Stimulated activated CD4-positive, alpha-beta T cell treated with anti-CD3 and anti-CD28 coated beads, Interleukin-4, amount 100 ng/mL, for 4 hours (primary cell): ENCODE measurements around the gene YTHDF2.
"Not testable (repeated sequence)": the region's sequence is repeated elsewhere in the genome, so short reads cannot be mapped to it uniquely, and the experiment has no call there.

Experiments
- DNase-seq, 2 experiments: peaks; one replicate each; pipeline ENCODE4 v3.0.0-alpha.2; 2020

Gene YTHDF2

DNA sequence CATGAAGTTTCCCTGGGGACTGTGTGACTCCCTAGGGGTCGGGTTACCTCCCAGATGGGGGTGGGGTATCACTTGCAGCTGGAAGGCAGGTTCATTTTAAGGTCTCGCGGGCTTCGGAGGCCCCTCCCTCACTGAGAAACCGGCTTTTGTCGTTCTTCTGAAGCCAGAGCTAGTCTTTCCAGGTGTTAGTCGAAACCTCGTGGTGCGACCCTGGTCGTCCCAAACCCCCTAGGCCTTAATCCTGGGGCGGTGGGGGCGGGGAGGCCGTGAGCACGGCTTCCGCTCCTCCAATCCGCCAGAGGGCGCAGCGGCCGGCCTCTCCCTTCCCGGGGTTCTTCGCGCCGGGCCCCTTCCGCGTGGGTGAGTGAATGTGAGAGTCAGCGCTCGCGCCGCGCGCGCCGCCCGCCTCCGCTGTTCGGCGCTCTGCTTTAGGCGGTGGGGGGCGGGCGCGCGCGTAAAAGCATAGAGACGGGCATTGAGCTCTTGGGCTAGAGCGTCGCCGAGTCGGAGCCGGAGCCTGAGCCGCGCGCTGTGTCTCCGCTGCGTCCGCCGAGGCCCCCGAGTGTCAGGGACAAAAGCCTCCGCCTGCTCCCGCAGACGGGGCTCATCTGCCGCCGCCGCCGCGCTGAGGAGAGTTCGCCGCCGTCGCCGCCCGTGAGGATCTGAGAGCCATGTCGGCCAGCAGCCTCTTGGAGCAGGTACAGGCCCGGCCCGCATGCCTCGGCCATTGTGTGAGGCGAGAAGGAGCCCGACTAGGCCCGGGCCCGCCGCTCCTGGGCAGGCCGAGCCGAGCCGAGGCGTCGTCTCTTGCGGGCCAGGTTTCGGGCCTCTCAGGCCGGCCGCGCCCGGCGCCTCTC, at the start of gene YTHDF2:
TSS of gene YTHDF2 (plus strand) at position 491 of the 857 bp plus-strand sequence. CDS start at position 672, 181 bp downstream.
- peak; percentile 98 to 99 for DNase-seq

DNA sequence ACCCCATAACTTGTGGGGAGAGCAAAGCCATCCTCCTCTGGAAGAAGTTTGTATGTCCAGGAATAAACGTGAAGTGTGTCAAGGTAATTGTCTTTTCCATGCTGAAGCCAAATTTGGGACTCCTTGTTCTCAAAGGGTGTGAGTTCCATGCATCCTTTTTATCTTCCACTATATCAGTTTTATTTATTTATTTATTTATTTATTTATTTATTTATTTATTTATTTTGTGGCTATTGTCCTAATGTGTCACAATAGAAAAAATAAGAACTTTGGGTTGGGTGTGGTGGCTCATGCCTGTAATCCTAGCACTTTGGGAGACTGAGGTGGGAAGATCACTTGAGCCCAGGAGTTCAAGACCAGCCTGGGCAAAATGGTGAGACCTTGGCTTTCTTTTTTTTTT, 45.1 kb upstream of the YTHDF2 start:
- DNase-seq, result not testable (repeated sequence)

DNA sequence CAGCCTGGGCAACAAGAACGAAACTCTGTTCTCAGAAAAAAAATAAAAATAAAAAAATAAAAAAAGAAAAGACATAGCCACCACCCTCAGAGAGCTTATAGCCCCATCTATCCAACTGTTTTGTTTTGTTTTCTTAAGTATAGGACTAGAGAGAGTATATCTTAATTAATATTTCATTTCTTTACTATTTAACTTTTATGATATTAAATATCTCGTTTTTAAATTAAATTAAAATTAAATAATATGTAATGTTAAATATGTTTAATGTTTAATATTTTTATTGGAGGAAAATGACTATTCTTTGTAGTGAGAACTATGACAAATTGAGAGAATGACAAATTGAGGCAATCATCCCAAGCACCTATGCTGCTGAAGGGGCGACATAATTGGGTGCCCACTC, 33.1 kb upstream of the YTHDF2 start:
- no peak for DNase-seq

DNA sequence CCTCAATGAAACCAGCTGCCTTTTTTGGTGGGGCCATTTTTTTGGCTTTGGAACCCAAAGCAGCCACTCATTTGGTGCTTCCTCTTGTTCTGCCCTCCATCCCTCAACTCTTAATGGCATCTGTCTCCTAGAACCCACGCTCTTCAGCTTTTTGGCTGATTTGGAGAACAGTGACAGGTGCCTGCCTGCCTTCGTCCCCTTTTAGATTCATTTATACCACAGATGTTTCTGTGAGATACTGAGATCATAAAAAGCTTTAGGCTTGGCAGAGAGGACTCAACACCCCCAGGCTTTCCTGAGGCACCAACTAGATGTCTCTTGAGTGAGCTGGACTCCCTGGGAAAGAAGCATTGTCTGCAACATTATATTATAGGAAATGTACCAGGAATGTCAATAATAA, 20.4 kb upstream of the YTHDF2 start:
- no peak for DNase-seq

DNA sequence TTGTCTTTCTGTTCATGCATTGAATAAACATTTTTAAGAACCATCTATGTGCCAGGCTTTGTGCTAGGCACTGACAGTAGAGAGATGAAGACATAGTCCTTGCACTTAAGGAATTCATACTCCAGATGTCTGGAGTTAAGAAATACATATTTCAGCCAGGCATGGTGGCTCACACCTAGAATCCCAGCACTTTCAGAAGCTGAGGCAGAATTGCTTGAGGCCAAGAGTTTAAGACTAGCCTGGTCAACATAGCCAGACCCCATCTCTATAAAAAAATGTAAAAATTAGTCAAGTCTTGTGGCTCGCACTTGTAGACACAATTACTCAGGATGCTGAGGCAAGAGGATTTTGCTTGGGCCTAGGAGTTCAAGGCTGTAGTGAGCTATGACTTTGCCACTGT, 18.6 kb upstream of the YTHDF2 start:
- DNase-seq, result no peak

DNA sequence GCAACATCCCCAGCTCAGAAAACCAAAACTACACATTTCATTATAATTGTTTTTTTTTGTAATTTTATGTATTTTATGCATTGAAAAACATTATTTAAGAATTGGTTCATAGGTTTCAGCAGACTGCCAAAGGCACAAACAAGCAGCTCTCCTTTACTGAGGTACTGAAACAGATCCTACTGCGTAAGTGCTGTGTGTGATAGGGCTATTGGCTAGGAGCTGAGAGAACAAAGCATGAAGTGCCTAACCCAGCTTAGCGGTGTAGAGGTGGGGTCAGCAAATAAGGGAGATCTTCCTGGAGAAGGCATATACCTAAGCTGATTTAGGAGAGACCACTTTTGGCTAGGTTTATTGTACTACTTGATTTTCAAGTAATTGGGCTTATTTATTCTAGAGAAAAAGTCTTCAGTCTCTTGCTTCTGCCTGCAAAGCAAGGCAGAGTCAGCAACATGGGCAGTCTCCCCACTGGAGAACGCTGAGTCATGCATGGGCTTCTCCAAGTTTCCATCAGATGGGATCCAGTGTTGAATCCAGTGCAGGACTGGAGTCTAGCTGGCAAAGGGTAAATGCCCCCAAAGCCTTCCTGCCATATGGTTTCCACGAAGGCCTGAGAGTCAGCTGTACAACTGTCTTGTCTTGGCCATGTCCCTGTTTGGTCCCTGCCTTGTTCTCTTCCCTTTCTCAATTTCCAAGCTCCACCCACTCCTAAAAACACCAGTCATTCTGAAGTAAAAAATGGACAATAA, 18.0 kb upstream of the YTHDF2 start:
- no peak for DNase-seq

DNA sequence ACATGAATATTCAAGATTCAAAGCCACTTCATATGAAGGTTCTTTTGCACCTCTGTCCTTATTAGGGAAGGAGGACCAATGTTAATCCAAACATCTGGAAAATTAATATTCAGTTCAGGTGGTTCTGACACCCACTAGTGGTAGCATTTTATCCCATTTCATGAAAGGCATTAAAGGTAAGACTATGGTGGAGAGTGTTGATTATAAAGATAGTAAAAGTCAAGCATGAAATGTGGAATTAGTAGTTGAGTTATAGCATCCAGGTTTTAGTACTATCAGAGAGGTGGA, 17.5 kb upstream of the YTHDF2 start:
- no peak for DNase-seq

DNA sequence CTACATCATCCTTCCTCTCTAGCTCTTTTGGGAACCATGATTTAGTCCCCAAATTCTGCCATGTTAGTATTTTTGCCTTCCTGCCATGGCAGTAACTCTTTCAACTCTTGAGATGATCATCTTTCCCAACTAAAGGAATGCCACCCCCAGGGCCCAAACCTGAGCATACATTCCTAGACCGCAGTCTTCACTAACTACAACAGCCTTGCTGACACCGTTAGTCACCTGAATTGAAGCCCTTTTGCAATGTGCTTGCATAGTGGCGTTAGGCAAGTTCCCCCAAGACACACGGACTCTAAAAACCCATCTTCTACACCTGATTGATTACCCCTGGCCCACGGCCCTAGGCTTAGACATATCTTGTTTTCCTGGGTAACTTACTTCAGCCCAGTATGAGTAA, 16.4 kb upstream of the YTHDF2 start:
- DNase-seq, result no peak

DNA sequence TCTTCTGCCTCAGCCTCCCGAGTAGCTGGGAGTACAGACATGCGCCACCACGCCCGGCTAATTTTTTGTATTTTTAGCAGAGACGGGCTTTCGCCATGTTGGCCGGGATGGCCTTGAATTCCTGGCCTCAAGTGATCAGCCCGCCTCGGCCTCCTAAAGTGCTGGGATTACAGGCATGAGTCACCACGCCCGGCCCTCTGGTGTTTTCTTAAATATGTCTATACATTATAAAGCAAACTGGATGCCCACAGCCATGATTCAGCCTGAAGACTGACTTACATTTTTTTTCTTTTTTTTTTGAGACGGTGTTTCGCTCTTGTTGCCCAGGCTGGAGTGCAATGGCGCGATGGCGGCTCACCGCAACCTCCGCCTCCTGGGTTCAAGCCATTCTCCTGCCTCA, 14.8 kb upstream of the YTHDF2 start:
- DNase-seq, result not testable (repeated sequence)

DNA sequence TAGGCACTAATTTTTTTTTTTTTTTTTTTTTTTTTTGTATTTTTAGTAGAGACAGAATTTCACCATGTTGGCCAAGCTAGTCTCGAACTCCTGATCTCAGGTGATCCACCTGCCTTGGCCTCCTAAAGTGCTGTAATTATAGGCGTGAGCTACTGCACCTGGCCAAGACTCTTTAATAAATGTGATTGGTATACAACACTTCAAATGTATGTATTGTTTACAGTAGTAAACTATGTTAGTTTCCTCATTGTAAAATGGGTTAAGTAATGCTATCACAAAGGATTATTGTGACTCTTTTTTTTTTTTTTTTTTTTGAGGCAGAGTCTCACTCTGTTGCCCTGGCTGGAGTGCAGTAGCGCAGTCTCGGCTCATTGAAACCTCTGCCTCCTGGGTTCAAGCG, 11.4 kb upstream of the YTHDF2 start:
- DNase-seq, result not testable (repeated sequence)

DNA sequence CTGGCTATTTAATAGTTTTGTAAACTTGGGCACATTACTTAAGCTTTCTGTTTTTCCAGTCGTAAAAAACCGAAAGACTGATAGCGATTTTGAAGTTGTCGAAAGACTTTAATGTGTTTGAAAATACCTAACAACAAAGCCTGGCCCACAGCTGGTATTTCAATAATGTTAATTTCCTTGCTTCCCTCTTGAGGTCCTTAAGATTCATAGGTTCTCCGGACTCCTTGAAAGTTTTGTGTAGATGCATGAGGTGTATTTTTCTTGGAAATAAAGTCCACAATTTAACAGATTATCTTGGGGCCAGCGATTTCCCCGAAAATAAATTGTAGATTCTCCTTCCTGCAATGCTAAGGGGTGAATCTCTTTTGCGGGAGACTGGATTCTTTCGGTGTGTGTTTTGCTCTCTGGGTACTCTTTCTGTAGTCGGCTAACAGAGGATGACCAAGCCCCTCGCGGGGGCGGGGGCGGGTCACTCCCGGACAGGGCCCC, 735 bp upstream of the YTHDF2 start:
- DNase-seq, result no peak

DNA sequence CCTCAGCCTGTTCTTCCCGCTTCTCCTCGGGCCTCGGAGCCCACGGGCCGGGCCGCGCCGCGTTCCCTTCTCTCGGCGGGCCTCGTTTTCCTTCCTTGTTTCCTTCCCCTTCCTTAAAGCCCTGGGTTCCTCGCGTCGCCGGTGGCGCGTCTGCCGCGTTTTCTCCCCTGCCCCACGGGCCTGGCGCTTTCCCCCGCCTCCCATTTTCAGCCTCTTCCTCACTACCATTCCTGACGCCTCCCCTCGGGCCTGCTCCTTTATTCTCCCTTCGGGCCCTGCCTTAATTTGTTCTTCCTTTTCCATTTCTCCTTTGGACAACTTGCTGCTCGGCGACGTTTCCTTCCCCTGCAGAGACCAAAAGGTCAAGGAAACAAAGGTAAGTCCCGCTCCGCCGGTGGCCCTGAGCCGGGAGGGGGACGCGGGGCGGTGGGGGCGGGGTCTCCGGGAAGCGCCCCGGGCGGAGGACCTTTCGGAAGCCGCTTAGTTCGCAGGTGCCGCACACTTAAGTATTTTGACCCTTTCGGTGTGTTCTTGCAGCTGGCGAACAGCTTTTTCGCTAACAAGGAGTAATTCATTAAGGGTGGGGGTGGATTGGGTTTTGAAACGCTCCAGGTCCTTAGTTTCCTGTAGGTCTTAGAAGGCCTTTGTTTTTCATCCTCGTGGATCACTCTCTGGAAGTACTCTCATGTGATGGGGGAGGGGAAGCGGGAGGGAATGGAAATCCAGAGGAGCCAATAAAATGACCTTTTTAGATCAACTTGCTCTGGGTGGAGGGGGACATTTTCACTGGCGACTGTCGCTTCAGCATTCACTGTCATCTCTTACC, 780 bp downstream of the YTHDF2 start:
- DNase-seq, result peak; percentile 31 to 50

DNA sequence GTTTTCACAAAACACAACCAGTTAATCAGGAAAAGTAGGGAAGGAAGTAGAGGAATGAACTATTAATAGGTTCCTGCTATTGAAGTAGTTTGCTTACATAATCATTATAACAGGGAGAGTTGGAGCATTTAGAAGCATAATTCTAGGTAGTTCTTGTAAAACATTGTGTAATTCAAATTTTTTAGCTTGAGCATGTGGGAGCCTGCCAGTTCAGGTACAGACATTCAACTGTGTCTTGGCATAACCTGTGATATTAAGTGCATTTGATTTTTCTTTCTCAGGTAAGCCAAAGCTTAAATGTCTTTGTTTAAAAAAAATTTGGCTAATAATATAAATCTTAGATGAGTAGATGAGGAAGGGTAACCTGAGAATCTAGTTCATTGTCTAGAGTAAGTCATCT, 3.4 kb downstream of the YTHDF2 start:
- DNase-seq, result no peak

DNA sequence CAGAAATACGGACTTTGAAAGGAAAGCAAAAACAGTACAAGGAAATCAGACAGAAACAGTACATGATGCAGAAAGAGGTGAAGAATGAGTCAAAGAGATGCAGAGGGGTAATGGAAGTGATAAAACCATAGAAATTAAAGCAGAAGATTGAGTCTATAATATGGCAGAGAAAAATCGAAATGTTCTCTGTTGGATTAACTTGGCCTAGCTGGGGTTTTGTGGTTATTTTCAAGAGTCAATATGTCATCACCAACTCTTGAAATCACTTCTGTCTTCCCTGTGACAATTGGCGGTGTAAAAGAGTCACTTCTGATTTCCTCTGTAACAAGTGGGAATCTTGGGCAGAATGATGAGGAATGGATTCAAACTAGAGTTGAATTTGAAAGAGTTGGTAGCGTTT, 7.4 kb downstream of the YTHDF2 start:
- no peak for DNase-seq

DNA sequence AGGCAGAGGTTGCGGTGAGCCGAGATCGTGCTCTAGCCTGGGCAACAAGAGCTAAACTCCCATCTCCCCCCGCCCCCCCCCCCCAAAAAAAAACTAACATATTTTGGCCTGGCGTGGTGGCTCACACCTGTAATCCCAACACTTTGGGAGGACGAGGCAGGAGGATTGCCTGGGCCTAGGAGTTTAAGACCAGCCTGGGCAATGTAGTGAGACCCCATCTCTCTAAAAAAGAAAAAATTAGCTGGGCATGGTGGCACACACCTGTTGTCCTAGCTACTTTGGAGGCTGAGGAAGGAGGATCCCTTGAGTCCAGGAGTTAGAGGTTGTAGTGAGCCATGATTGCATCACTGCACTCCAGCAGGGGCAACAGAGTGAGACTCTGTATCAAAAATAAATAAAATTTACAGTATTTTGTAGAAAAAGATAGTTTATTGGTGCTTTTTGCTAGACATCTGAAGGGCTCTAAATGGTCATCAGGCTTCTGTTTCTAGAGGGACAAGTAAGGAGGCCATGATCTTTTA, 9.0 kb downstream of the YTHDF2 start:
- no peak for DNase-seq

DNA sequence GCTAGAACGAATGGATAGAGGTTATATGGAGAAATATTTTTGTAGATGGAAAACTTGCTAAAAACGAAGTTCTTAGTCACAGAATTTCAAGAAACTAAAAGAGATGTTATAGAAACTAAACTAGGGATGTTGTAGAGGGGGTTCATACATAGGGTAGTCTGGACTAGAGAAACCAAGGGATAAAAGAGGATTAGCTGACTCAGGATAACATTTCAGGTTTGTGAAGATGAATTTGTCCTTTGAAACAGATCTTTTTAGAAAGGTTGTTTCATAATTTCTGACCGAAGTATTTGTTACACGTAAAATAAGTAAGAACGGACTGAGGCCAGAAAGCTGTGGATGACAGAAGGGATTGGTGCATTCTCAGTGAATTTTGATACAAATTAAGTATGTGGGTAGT, 13.6 kb downstream of the YTHDF2 start:
- no peak for DNase-seq

DNA sequence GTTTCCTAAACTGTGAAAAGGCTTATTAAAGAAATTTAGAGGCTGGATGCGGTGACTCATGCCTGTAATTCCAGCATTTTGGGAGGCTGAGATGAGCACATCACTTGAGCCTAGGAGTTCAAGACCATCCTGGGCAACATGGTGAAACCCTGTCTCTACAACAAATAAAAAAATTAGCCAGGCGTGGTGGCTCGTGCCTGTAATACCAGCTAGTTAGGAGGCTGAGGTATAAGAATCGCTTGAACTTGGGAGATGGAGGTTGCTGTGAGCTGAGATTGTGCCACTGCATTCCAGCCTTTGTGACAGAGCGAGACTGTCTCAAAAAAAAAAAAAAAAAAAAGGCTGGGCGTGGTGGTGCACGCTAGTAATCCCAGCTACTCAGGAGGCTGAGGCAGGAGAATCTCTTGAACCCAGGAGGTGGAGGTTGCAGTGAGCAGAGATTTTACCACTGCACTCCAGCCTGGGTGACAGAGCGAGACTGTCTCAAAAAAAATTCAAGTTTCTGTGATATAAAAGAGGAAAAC, 14.1 kb downstream of the YTHDF2 start:
- not testable (repeated sequence) for DNase-seq

DNA sequence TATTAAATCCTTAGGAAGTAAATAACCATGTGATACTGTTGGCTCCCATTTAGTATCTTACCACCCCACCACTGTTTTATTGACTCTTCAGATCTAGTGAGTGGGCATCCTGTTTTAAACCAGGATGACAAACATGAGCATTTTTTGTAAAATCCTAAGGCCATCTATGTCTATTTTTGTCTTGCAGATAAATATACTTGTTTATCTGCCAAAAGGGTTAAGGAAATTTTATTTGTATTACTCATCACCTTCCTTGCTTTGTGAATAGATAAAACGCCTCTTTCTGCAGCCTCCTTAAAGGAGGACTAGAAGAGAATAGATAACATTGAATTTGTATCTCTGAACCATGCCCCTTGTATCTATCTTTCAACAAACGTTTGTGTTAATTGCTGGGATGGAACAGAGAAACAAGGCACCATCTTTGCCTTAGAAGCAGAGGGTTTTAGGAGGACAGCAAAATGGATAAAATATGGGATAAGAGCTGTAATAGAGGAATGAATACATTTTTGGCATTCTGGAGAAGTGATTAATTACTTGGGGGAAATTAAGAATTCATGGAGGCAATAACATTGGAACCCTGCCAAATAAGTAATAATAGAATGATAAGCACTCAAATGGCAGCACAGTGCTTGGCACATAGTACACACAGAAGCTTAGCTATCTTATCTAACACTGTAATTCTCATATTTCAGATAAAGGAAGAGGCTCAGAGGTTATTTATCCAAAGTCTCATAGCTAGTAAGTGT, 14.7 kb downstream of the YTHDF2 start:
- DNase-seq, result no peak

DNA sequence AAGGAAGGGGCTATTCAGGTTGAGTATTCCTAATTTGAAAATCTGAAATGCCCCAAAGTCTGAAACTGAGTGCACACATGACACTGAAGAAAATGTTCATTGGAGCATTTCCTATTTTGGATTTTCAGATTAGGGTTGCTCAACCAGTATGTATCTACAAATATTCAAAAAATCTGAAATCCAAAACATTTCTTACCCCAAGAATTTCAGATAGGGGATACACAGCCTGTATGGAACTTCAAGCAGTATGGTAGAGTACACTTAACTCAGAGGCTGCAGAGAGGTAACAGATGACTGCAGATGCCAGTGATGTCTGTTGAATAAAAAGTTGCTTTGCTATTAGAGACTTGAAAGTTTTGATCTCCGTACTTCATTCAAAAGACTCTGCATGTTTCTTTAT, 19.0 kb downstream of the YTHDF2 start:
- DNase-seq, result no peak

DNA sequence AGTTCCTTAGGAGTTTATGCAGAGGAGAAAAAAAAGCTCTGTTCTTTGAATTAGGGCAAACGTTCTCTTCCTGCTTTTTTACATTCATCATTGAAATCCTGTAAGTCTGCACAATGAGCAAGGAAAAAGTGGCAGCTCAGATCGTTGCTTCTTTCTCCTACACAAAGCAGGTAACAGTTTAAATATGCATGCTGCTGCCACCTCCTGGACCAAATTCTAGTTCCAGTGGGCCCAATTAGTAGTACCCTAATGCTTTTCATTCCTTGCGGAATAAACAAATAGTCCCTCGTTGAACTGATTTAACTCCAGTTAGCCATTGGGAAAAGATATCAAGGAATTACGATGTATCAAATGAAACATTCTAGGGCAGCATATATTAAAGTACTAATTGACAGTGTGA, 20.1 kb downstream of the YTHDF2 start:
- DNase-seq, result no peak

DNA sequence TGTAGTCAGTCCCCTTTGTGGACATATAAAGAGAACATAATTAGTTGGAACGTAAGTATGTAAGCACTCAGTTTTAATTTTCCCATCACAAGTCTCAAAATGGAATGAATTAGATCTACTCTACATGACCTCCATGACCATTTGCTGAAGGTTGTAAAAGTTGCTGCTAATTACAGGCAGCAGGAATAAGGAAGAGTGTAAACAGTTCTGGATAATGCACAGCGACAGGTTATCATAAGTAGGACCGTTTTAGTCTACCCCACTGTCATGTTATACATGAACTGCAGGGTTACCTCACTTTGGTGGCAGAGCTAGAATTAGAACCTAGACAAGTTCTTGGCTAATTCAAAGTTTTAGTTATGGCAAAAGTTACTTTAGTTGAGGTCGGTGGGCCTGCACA, 21.7 kb downstream of the YTHDF2 start:
- no peak for DNase-seq

DNA sequence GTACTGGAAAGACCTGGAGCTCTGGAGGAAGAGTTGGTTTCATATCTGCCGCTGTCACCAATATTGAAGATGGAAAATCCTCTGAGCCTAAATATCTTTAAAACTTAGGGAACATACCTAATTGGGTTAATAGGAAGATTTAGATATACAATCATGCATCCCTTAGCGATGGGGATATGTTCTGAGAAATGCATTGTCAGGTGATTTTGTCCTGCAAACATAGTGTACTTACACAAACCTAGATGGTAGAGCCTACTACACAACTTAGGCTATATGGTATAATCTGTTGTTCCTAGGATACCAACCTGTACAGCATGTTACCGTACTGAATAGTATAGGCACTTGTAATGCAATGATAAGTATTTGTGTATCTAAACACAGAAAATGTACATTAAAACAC, 22.5 kb downstream of the YTHDF2 start:
- no peak for DNase-seq
